OCI-LY1 (cell line): Measurements from ENCODE around the gene CFAP58.
A peak's percentile ranks its signal among the peaks of the same experiment; 100 is the strongest.

Experiments
- H2AFZ ChIP-seq: fragments of 200-600 bp; sonication (generic), shearing (Covaris generic); 2 replicates; pipeline ENCODE4 v1.6.0; 2014; ENCODE audit warnings: antibody characterized with exemption, mild to moderate bottlenecking, low read length
- H3F3A ChIP-seq: fragments of 200-600 bp; sonication (generic), shearing (Covaris generic); 2 replicates; pipeline ENCODE4 v1.6.0; 2014; ENCODE audit warnings: mild to moderate bottlenecking, antibody characterized with exemption, low read length, moderate library complexity; ENCODE audit not compliant: insufficient read depth
- H3K27ac ChIP-seq: fragments of 200-600 bp; sonication (generic); 2 replicates; pipeline ENCODE4 v1.5.1; 2014; ENCODE audit warnings: low read length, mixed run types, mild to moderate bottlenecking, low read depth; ENCODE audit not compliant: poor library complexity, severe bottlenecking
- H3K27me3 ChIP-seq: fragments of 200-600 bp; sonication (generic); 2 replicates; pipeline ENCODE4 v1.6.0; 2014; ENCODE audit warnings: antibody characterized with exemption, mild to moderate bottlenecking, low read length, moderate library complexity; ENCODE audit not compliant: insufficient read depth
- H3K36me3 ChIP-seq: fragments of 200-600 bp; sonication (generic); 2 replicates; pipeline ENCODE4 v1.6.1; 2014; ENCODE audit warnings: mild to moderate bottlenecking, antibody characterized with exemption, low read length, moderate library complexity, mixed read lengths; ENCODE audit not compliant: insufficient read depth
- H3K4me1 ChIP-seq: fragments of 200-600 bp; sonication (generic); 2 replicates; pipeline ENCODE4 v1.5.1; 2014; ENCODE audit warnings: mild to moderate bottlenecking, low read length, moderate library complexity; ENCODE audit not compliant: insufficient read depth, severe bottlenecking
- H3K4me2 ChIP-seq: fragments of 200-600 bp; sonication (generic), shearing (Covaris generic); 2 replicates; pipeline ENCODE4 v1.6.1; 2014; ENCODE audit warnings: low read length
- H3K4me3 ChIP-seq: fragments of 200-600 bp; sonication (generic); 2 replicates; pipeline ENCODE4 v1.5.1; 2014; ENCODE audit warnings: low read length, low read depth, mild to moderate bottlenecking, mixed read lengths; ENCODE audit not compliant: poor library complexity, severe bottlenecking
- H3K79me2 ChIP-seq: fragments of 200-600 bp; shearing (Covaris generic); 2 replicates; pipeline ENCODE4 v1.6.1; 2016; ENCODE audit warnings: mixed run types, low read length, mixed read lengths; ENCODE audit not compliant: insufficient read depth
- H3K9ac ChIP-seq: fragments of 200-600 bp; sonication (generic), shearing (Covaris generic); 2 replicates; pipeline ENCODE4 v1.6.1; 2014; ENCODE audit warnings: mild to moderate bottlenecking, low read length, mixed read lengths
- H3K9me2 ChIP-seq: fragments of 200-600 bp; sonication (generic), shearing (Covaris generic); 2 replicates; pipeline ENCODE4 v1.6.1; 2014; ENCODE audit warnings: low read depth, mild to moderate bottlenecking, low read length, mixed read lengths
- H3K9me3 ChIP-seq: fragments of 200-600 bp; shearing (Covaris generic); 2 replicates; pipeline ENCODE4 v1.6.1; 2014; ENCODE audit warnings: low read length, mixed read lengths
- H4K20me1 ChIP-seq: fragments of 200-600 bp; sonication (generic), shearing (Covaris generic); 2 replicates; pipeline ENCODE4 v1.6.0; 2016; ENCODE audit warnings: mild to moderate bottlenecking, low read length; ENCODE audit not compliant: insufficient read depth
- CTCF ChIP-seq: fragments of 200-600 bp; sonication (generic), shearing (Covaris generic); IDR thresholded peaks from 2 replicates; pipeline ENCODE4 v1.5.1; 2017; ENCODE audit warnings: mild to moderate bottlenecking, antibody characterized with exemption, low read length, moderate library complexity, mixed read lengths
- EZH2 ChIP-seq: fragments of 200-600 bp; sonication (generic), shearing (Covaris generic); IDR thresholded peaks from 2 replicates; pipeline ENCODE4 v1.8.0; 2017; ENCODE audit warnings: borderline replicate concordance, mixed run types, mild to moderate bottlenecking, antibody characterized with exemption, low read length, moderate library complexity, mixed read lengths

The CFAP58 gene

GRCh38 chr10:104485632-104486031, 132.0 kb downstream of the CFAP58 start:
- Histone ChIP-seq H3K79me2 (no peaks in the 10 kb centered on the region), H4K20me1 (no peaks in the 10 kb centered on the region), H3K27me3 (no peaks in the 10 kb centered on the region), H3K4me2 (no peak overlapping the region), H3K9ac (no peak overlapping the region), H3K36me3 (no peaks in the 10 kb centered on the region), H3K9me3 (no peaks in the 10 kb centered on the region), H3F3A (no peaks in the 10 kb centered on the region), H3K27ac (no peak overlapping the region), H2AFZ (no peak overlapping the region), H3K9me2 (no peaks in the 10 kb centered on the region), H3K4me1 (no peaks in the 10 kb centered on the region), H3K4me3 (no peak overlapping the region)
- TF ChIP-seq EZH2 = no peak
- peak; percentile 26; the same call in 1 of the 2 replicates for TF ChIP-seq CTCF

- no peak for TF ChIP-seq EZH2
- TF ChIP-seq CTCF = no peak
- Histone ChIP-seq H3K36me3 (no peaks in the 10 kb centered on the region), H3F3A (no peaks in the 10 kb centered on the region), H3K9me3 (no peaks in the 10 kb centered on the region), H3K4me1 (no peaks in the 10 kb centered on the region), H3K4me3 (no peak overlapping the region), H3K27me3 (no peaks in the 10 kb centered on the region), H3K4me2 (no peak overlapping the region), H4K20me1 (no peaks in the 10 kb centered on the region), H3K9me2 (no peaks in the 10 kb centered on the region), H3K27ac (no peak overlapping the region), H2AFZ (no peak overlapping the region), H3K9ac (no peak overlapping the region), H3K79me2 (no peaks in the 10 kb centered on the region)
Observed at GRCh38 chr10:104486803-104487202, 133.2 kb downstream of the CFAP58 start.

- Histone ChIP-seq H3K36me3 (no peaks in the 10 kb centered on the region), H2AFZ (no peak overlapping the region), H3K9me2 (no peaks in the 10 kb centered on the region), H3K79me2 (no peaks in the 10 kb centered on the region), H3K4me2 (no peak overlapping the region), H3K4me3 (no peak overlapping the region), H3F3A (no peaks in the 10 kb centered on the region), H4K20me1 (no peaks in the 10 kb centered on the region), H3K4me1 (no peaks in the 10 kb centered on the region), H3K9me3 (no peaks in the 10 kb centered on the region), H3K9ac (no peak overlapping the region), H3K27ac (no peak overlapping the region), H3K27me3 (no peaks in the 10 kb centered on the region)
- TF ChIP-seq CTCF = no peak
- no peak for TF ChIP-seq EZH2
Observed at GRCh38 chr10:104487794-104488438, 134.3 kb downstream of the CFAP58 start.
